Measurements from ENCODE around the gene GAS5. TPM values are rescaled to one million over a fixed set of nuclear protein-coding genes. Genes with fewer than 3 reads are reported as not detected.

GAS5 gene
- total RNA-seq, 4 donors from 2014 or later = 91.9 to 138 (median 98.4) TPM

DNA sequence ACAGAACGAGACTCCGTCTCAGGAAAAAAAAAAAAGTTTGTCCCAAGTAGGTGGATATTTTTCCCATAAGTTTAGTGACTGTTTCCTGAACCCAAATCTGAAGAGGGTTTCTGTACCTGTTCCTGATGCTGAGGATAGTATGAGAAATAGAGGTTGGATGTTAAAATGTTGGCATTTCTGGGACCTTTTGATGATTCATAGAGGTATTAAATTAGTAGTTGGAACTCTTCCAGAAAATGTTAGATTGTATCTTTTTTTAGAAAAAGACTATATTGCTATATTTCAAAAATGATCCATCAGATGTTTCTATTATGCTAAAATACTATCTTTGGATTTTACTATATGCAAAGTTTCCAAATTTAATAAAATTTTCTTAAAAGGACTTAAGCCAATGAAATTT, 40.2 kb downstream of the GAS5 start:
- in situ Hi-C loops (cut with MboI; ENCODE audit: low sequenced_read_pairs in 4 of 4) (loop anchor here in 1 of 4 donors (5.0 to 25.0 kb wide), 2 partner anchors 405 to 1090 kb away; no protein-coding TSS in a partner anchor), intact Hi-C loops (cut with DNase I; ENCODE audit: low total_unique reads) (loop anchor here (10.0 kb wide), 1 partner anchor 1167 kb away; the partner anchor contains the start of gene CACYBP)

DNA sequence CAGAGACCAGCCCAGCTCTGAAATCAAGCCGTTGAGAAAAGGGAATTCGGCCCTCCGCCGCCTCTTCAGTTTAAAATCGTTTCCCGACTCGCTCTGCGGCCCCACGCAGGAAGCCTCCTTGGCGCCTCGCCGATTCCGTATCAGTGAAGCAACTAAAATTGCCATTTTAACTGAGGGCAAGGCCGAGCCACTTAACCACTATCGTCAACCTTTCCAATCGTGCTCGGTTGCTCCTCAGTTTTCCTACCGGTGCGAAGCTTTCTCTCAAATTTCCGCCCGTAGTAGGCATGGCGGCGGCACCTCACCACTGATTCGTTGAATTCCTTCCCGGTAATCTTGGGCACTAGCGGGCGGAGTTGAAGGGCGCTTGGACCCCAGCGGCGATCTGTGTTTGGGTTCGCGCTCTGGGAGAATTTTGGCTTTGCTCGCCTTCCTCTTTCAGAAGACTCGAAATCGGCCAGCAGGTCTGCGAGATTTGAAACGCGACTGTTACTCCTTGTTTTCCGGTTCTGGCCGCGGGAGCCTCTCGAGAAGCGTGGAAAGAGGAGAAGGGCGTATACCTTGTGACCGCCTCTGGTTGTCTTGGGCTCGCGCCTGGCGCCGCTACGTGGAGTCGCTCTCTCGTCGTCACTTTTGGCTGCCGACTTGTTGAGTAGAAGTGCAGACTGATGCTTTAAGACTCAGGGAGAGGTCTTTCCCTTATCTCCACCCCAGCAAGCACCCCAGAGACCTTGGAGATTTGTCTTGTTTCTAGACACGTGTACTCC, 43.3 kb downstream of the GAS5 start, which contains the start of the genes CENPL and DARS2:
TSS of gene CENPL (minus strand) at position 569 of the 767 bp plus-strand sequence. CDS start 13,584 bp downstream, outside the sequence.
TSS of gene DARS2 (plus strand) at position 359 of the 767 bp plus-strand sequence. CDS start 557 bp downstream, outside the sequence.
- H3K27ac ChIP-seq = peak within 1 kb of the TSS; percentile 95 to 99 (median 96)
- H3K36me3 ChIP-seq = no peaks in the 10 kb centered on the region
- peak within 1 kb of the TSS; percentile 69 to 94 (median 76) for H3K4me3 ChIP-seq
- in situ Hi-C loops (cut with MboI; ENCODE audit: low sequenced_read_pairs in 4 of 4) (loop anchor here in 3 of 4 donors (5.0 to 25.0 kb wide), 4 partner anchors 387 to 1087 kb away; no protein-coding TSS in a partner anchor), intact Hi-C loops (cut with DNase I; ENCODE audit: low total_unique reads) (loop anchor here (1.0 to 10.0 kb wide), 7 partner anchors 43 to 1170 kb away; partner anchors contain the start of genes CACYBP, GAS5, RABGAP1L and RC3H1)
- TF ChIP-seq POLR2A (IDR thresholded peaks at IDR 0.05) = peak; percentile 31 to 62
- TF ChIP-seq, protein P1, sequence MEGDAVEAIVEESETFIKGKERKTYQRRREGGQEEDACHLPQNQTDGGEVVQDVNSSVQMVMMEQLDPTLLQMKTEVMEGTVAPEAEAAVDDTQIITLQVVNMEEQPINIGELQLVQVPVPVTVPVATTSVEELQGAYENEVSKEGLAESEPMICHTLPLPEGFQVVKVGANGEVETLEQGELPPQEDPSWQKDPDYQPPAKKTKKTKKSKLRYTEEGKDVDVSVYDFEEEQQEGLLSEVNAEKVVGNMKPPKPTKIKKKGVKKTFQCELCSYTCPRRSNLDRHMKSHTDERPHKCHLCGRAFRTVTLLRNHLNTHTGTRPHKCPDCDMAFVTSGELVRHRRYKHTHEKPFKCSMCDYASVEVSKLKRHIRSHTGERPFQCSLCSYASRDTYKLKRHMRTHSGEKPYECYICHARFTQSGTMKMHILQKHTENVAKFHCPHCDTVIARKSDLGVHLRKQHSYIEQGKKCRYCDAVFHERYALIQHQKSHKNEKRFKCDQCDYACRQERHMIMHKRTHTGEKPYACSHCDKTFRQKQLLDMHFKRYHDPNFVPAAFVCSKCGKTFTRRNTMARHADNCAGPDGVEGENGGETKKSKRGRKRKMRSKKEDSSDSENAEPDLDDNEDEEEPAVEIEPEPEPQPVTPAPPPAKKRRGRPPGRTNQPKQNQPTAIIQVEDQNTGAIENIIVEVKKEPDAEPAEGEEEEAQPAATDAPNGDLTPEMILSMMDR (IDR thresholded peaks at IDR 0.05 in 4 of 5, conservative IDR thresholded peaks at IDR 0.05 in 1 of 5) = no peak
- H3K4me1 ChIP-seq = peaks cover 13% of the 10 kb centered on the region in 2 donors
- ATAC-seq = peak; percentile 99
- DNase-seq = peak; percentile 95 to 96
- no peaks in the 10 kb centered on the region for H3K9me3 ChIP-seq
- no peaks in the 10 kb centered on the region for H3K27me3 ChIP-seq

More for the DNA sequence above, 40.2 kb downstream of the GAS5 start:
- H3K36me3 ChIP-seq = peaks cover 0 to 21% of the 10 kb centered on the region in 2 donors
- no peak for TF ChIP-seq POLR2A (IDR thresholded peaks at IDR 0.05)
- TF ChIP-seq, protein P1 (IDR thresholded peaks at IDR 0.05 in 4 of 5, conservative IDR thresholded peaks at IDR 0.05 in 1 of 5) = no peak
- no peak overlapping the region for H3K27ac ChIP-seq
- no peak overlapping the region for H3K4me3 ChIP-seq
- no peaks in the 10 kb centered on the region for H3K9me3 ChIP-seq
- ATAC-seq (no peak), DNase-seq (no peak)
- no peaks in the 10 kb centered on the region for H3K27me3 ChIP-seq
- peaks cover 13% of the 10 kb centered on the region in 2 donors for H3K4me1 ChIP-seq

DNA sequence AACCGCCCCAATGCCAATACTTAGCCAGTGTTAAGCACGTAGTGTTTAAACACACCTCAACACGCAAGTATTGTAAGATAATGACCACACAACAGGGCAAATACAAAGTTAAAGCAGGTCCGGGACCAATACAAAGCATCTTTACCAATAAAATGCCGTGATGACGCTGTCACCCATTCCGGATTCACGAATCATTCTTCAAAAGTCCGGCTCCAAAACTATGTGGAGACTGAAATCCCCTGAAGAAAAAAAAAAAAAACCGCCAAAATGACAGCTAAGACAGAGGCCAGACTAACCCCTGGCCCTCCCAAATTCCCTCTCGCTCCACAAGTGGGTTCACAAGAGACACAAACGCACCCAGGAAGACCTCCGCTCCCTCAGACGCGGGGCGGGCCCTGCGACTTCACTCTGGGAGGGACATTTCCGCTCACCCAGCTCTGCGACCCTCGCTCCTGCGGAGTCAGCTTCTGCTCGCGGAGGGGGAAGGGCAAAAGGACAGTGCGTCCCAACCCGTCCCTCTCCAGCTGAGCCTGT, 43.9 kb downstream of the GAS5 start:
- Histone ChIP-seq H3K36me3 (no peaks in the 10 kb centered on the region), H3K4me3 (peak overlapping the region; percentile 69 to 94 (median 76)), H3K4me1 (peaks cover 13% of the 10 kb centered on the region in 2 donors), H3K27me3 (no peaks in the 10 kb centered on the region), H3K27ac (peak overlapping the region; percentile 95 to 99 (median 96)), H3K9me3 (no peaks in the 10 kb centered on the region)
- DNase-seq = no peak
- intact Hi-C loops (cut with DNase I; ENCODE audit: low total_unique reads) = loop anchor here (1.0 to 10.0 kb wide), 6 partner anchors 109 to 1171 kb away; partner anchors contain the start of genes CACYBP, RABGAP1L and RC3H1
- no peak for ATAC-seq
- in situ Hi-C loops (cut with MboI; ENCODE audit: low sequenced_read_pairs in 4 of 4) = loop anchor here in 2 of 4 donors (5.0 to 25.0 kb wide), 3 partner anchors 387 to 1087 kb away; no protein-coding TSS in a partner anchor
- TF ChIP-seq, protein P1 (IDR thresholded peaks at IDR 0.05 in 4 of 5, conservative IDR thresholded peaks at IDR 0.05 in 1 of 5) = no peak
- no peak for TF ChIP-seq POLR2A (IDR thresholded peaks at IDR 0.05)

DNA sequence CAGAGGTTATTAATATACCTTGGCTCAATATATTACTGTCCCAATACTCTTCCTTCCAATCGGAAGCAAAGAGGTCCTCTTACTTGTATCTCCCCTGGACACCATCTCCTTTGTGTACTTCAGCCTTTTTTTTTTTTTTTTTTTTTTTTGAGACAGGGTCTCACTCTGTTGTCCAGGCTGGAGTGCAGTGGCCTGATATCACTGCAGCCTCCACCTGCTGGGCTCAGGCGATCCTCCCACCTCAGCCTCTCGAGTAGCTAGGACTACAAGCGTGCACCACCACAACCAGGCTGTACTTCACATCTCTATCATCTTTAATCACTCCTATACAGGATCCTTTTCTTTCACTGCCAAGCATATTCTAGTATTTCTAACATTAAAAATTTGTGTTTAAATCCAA, 46.1 kb downstream of the GAS5 start:
- DNase-seq (no peak), ATAC-seq (no peak)
- intact Hi-C loops (cut with DNase I; ENCODE audit: low total_unique reads) = loop anchor here (10.0 kb wide), 1 partner anchor 1173 kb away; the partner anchor contains the start of gene CACYBP
- Histone ChIP-seq H3K36me3 (no peaks in the 10 kb centered on the region), H3K4me1 (peaks cover 13% of the 10 kb centered on the region in 2 donors), H3K4me3 (no peak overlapping the region), H3K27ac (no peak overlapping the region), H3K9me3 (no peaks in the 10 kb centered on the region), H3K27me3 (no peaks in the 10 kb centered on the region)
- TF ChIP-seq, protein P1 (IDR thresholded peaks at IDR 0.05 in 4 of 5, conservative IDR thresholded peaks at IDR 0.05 in 1 of 5) = no peak
- TF ChIP-seq POLR2A (IDR thresholded peaks at IDR 0.05) = no peak
- in situ Hi-C loops (cut with MboI; ENCODE audit: low sequenced_read_pairs in 4 of 4) = loop anchor here in 2 of 4 donors (5.0 to 25.0 kb wide), 3 partner anchors 384 to 1084 kb away; no protein-coding TSS in a partner anchor

All from gastrocnemius medialis (tissue), 4 donors.